Measurements from ENCODE around the gene PLEKHM2. TPM values are rescaled to one million over a fixed set of nuclear protein-coding genes. Genes with fewer than 3 reads are reported as not detected.

PLEKHM2 gene
- total RNA-seq, 3 donors from 2014 or later (not counting 1 experiment from before 2014, with no cell fraction given), result 47.8 to 61.0 (median 50.9) TPM

- Mint-ChIP-seq H3K9me3 (no peaks in the 10 kb centered on the region), H3K27me3 (ENCODE audit: low read depth in 2 of 2) (no peaks in the 10 kb centered on the region), H3K4me1 (no peaks in the 10 kb centered on the region), H3K4me3 (no peak overlapping the region), H3K36me3 (no peaks in the 10 kb centered on the region), H3K27ac (no peak overlapping the region)
- Histone ChIP-seq H3K36me3 (ENCODE audit: control insufficient read depth, insufficient read depth, low read length) (no peaks in the 10 kb centered on the region), H3K27me3 (ENCODE audit: control insufficient read depth, insufficient read depth, low read length) (no peaks in the 10 kb centered on the region), H3K4me3 (ENCODE audit: low read length) (no peak overlapping the region), H3K27ac (ENCODE audit: low read length) (no peak overlapping the region), H3K9me3 (ENCODE audit: control insufficient read depth, insufficient read depth, low read length) (no peaks in the 10 kb centered on the region), H3K4me1 (ENCODE audit: control insufficient read depth, insufficient read depth, low read length) (no peaks in the 10 kb centered on the region)
- DNase-seq (no peak), ATAC-seq (no peak)
- intact Hi-C loops (cut with micrococcal nuclease), result no loop called here
- no peak for TF ChIP-seq CTCF (IDR thresholded peaks at IDR 0.05)
- 82% methylated on average over 19 of the region's 19 CpGs for WGBS (ENCODE audit: insufficient coverage)
Measured at GRCh38 chr1:15749399-15750291, 65.5 kb downstream of the PLEKHM2 start.

- Histone ChIP-seq H3K27ac (ENCODE audit: low read length) (no peak overlapping the region), H3K9me3 (ENCODE audit: control insufficient read depth, insufficient read depth, low read length) (no peaks in the 10 kb centered on the region), H3K4me3 (ENCODE audit: low read length) (no peak overlapping the region), H3K4me1 (ENCODE audit: control insufficient read depth, insufficient read depth, low read length) (no peaks in the 10 kb centered on the region), H3K36me3 (ENCODE audit: control insufficient read depth, insufficient read depth, low read length) (no peaks in the 10 kb centered on the region), H3K27me3 (ENCODE audit: control insufficient read depth, insufficient read depth, low read length) (peaks cover 2% of the 10 kb centered on the region)
- no peak for TF ChIP-seq CTCF (IDR thresholded peaks at IDR 0.05)
- no peak overlapping the region for H3K4me3 Mint-ChIP-seq
- WGBS (ENCODE audit: insufficient coverage), result 88% methylated on average over 12 of the region's 12 CpGs
- H3K27ac Mint-ChIP-seq, result no peak overlapping the region
- intact Hi-C loops (cut with micrococcal nuclease), result no loop called here
- peaks cover 0 to 9% of the 10 kb centered on the region in 2 donors for H3K27me3 Mint-ChIP-seq (ENCODE audit: low read depth in 2 of 2)
- no peaks in the 10 kb centered on the region for H3K4me1 Mint-ChIP-seq
- ATAC-seq, result no peak
- H3K36me3 Mint-ChIP-seq, result no peaks in the 10 kb centered on the region
- no peak for DNase-seq
- no peaks in the 10 kb centered on the region for H3K9me3 Mint-ChIP-seq
Measured at GRCh38 chr1:15750924-15751323, 66.8 kb downstream of the PLEKHM2 start.

GRCh38 chr1:15751717-15752116 is 67.6 kb downstream of the PLEKHM2 start:
- Histone ChIP-seq H3K36me3 (ENCODE audit: control insufficient read depth, insufficient read depth, low read length) (no peaks in the 10 kb centered on the region), H3K4me3 (ENCODE audit: low read length) (no peak overlapping the region), H3K4me1 (ENCODE audit: control insufficient read depth, insufficient read depth, low read length) (peaks cover 6% of the 10 kb centered on the region), H3K9me3 (ENCODE audit: control insufficient read depth, insufficient read depth, low read length) (no peaks in the 10 kb centered on the region), H3K27ac (ENCODE audit: low read length) (no peak overlapping the region), H3K27me3 (ENCODE audit: control insufficient read depth, insufficient read depth, low read length) (peaks cover 8% of the 10 kb centered on the region)
- Mint-ChIP-seq H3K27me3 (ENCODE audit: low read depth in 2 of 2) (peaks cover 0 to 14% of the 10 kb centered on the region in 2 donors), H3K36me3 (no peaks in the 10 kb centered on the region), H3K4me3 (no peak overlapping the region), H3K4me1 (peaks cover 0 to 5% of the 10 kb centered on the region in 2 donors), H3K9me3 (no peaks in the 10 kb centered on the region), H3K27ac (no peak overlapping the region)
- intact Hi-C loops (cut with micrococcal nuclease), result no loop called here
- ATAC-seq, result no peak
- WGBS (ENCODE audit: insufficient coverage), result 92% methylated on average over 10 of the region's 10 CpGs
- no peak for DNase-seq
- TF ChIP-seq CTCF (IDR thresholded peaks at IDR 0.05), result no peak
